NCI-H1436 treated with DMSO at 0.1 percent for 48 hours (cell line): Measurements from ENCODE around the gene WFDC1.

ENCODE experiments used
- DNase-seq: peaks from one replicate; lab custom pipeline; 2025; lab: John Stamatoyannopoulos, UW

Gene WFDC1

GRCh38 chr16:84272740-84273320, 21.8 kb upstream of the WFDC1 start:
- DNase-seq: no peak

DNA sequence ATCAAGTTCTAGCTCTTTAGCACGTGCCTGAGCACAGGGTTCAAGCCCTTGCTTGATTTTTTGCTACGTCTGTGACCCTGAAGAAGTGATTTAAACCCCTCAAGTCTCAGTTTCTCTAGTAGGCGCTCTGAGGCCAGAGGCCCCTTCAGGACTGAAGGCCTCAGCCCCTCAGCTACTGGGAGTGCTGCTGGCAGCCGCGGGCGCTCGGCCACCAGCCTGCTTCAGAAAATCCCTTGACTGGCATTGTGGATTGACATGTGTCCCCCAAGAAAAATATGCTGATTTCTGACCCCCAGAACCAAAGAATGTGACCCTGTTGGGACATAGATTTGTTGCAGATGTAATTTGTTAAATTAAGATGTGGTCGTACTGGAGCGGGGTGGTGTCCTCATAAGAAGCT, 20.2 kb upstream of the WFDC1 start:
- no peak for DNase-seq

GRCh38 chr16:84275585-84276151, 19.0 kb upstream of the WFDC1 start:
- DNase-seq: no peak

- no peak for DNase-seq
Measured at GRCh38 chr16:84277244-84277823, 17.3 kb upstream of the WFDC1 start.

GRCh38 chr16:84278333-84278732, 16.3 kb upstream of the WFDC1 start:
- no peak for DNase-seq

- DNase-seq: no peak
Measured at GRCh38 chr16:84278968-84279367, 15.7 kb upstream of the WFDC1 start.

GRCh38 chr16:84279881-84280280, 14.8 kb upstream of the WFDC1 start:
- no peak for DNase-seq

- no peak for DNase-seq
Measured at GRCh38 chr16:84281074-84281473, 13.6 kb upstream of the WFDC1 start.

DNA sequence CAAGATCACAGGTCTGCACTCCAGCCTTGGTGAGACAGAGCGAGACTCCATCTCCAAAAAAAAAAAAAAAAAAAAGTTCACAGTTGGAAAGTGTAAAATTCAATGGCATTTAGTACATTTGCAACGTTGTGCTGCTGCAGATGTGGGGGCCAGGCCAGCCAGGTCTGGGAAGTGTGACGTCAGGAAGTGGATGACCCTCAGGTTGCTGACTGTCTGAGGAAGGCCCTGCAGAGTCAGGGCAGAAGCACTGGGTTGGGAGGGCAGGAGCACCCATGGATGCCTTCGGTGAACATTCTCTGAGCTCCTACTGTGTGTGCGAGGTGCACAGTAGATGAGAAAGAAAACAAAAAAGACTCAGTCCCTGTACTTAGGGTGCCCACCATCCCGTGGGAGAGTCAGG, 12.1 kb upstream of the WFDC1 start:
- no peak for DNase-seq

GRCh38 chr16:84283314-84284153, 11.1 kb upstream of the WFDC1 start:
- DNase-seq: no peak

GRCh38 chr16:84284154-84284722, 10.4 kb upstream of the WFDC1 start:
- DNase-seq: no peak

DNA sequence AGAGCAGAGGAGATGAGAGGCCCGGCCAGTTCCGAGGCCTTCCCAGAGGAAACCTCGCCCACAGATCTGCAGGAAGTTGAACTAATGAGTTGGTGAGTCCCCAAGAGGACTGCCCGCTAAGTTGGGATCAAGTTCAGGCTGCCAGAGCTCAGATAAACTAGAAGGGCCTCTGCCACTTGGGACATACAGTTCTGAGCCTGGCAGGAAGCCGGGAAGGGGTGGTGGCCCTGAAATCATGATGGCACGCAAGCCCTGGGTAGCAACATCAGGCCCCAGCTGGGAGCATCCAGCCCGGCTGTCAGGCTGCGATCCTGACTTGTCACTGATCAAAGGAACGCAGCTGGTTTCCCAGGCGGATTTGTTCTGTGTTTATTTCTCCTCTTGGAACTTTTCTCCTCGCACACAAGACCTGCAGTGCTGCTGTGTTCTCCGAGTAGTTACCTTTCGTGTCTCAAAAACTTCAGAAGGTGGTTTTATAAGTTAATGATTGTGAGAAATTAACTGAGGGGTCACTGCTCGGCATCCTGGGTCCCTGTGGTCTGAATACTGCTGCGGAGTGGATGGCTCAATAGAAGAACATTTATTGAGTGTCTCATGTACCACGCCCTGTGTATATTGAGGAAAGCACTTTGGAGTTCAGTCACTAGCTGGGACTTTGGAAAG, 8.0 kb upstream of the WFDC1 start:
- DNase-seq: no peak

DNA sequence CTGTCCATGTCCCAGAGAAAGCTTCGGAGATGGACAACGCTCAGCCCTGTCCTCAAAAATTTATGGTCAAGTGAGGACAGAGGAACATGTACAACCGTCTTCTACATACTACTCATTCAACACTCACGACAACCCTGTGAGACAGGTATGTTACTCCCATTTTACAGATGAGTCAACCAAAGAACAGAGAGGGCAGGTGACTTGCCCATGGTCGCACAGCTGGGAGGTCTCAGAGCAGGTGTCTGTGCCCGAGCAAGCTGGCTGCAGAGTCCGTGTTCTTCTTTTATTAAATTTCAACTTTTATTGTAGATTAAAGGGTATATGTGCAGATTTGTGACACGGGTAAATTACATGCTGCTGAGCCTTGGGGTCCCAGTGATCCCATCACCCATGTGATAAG, 5.8 kb upstream of the WFDC1 start:
- no peak for DNase-seq

- DNase-seq: no peak
Measured at GRCh38 chr16:84291226-84291625, 3.5 kb upstream of the WFDC1 start.

GRCh38 chr16:84292011-84292410, 2.7 kb upstream of the WFDC1 start:
- no peak for DNase-seq

DNA sequence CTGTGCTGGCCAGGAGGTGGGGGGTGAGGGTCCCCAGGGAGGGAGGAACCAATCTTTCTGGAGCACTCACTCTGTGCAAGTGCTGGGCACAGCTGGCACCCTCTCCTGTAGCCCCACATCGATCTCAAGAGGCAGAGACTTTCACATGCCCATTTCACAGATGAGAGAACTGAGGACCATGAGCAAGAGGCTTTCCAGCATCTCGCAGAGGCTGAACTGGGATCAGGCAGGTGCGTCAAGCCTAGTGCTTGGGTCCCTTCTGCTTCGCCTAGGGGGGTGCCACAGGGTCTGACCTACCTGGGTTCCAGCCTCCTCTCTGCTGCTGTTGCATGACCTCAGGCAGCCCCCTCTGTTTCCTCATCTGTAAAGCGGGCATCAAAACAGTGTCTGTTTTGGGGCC, 1.3 kb upstream of the WFDC1 start:
- no peak for DNase-seq

DNA sequence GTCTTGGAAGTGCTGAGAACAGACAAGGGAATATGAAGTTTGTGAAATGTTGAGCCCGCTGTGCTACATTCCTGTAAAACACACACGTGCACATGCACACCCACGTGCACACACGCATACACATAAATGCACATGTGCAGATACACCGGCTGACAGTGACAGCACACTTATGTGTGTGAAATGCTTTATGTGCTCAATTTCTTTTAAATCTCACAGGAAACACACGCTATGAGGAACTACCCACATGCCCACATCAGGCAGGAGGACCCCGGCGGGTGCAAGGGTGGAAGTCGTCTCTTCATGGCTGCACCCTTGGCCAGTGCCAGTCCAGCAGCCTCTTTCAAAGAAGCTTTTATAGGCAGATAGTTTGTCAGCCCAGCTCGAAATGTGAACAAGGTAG, 561 bp upstream of the WFDC1 start:
- DNase-seq: no peak

DNA sequence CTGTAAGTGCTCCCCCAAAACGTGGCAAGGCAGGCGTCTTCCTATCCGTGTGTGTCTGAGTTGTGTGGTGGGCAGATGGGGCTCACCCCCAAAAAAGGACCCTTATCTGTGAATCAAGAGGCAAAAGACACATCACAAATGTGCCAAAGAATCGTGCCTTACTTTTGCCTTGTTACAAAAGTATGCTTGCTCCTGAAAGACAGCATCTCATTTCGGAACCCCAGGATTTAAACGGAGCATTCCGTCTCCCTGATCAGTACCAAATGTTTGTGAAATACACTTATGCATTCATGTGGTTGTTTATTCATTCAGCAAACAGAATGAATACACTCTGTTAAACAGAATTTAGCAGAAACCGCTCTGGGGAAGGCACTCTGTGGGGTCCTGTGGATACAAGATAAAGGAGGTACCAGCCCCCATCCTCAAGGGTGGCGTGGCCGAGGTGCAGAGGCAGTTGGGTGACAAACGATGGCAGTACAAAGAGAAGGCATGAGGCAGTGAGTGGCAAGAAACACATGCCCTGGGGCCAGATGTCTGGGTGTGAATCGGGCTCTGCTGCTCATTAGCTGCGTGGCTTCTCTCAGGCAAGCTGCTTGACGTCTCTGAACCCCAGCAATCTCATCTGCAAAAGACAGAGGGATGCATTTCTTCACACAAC, 654 bp downstream of the WFDC1 start:
- DNase-seq: no peak

- no peak for DNase-seq
Measured at GRCh38 chr16:84298376-84298899, 3.8 kb downstream of the WFDC1 start.

DNA sequence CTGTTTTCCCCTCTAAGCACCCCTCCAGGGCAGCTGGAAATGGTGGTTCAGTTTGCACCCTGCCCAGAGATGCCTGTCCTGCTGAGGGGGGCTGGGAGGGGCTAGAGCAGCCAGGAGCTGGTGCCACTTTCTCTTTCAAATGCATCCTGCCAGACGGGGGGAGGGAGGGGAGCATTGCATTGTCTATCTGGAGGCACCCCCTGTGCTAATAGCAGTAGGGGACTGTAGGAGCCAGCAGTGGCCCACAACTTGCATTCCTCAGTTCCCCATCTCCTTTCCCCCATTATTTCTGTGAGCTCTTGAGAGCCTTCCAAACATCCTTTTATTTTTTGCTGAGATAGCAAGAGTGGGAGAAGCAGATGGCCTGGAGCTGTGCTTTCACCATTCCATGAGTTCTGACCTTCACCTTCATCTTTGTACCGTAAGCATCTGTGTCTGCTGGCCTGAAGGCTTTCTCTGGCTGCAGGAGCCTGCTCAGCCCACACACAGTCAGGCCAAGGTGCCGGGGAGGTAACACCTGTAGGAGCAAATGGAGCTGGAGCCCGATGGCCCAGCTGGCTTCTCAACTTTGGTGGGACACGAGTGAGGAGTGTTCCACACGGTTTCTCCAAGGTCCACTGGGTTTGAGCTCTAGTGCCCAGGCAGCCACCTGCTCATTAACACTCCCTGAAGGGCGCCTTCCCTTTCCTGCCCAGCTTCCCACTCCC, 5.2 kb downstream of the WFDC1 start:
- no peak for DNase-seq
